HepG2 (cell line): Measurements from ENCODE around the gene ZNF320. TPM values are rescaled to one million over a fixed set of nuclear protein-coding genes. Genes with fewer than 3 reads are reported as not detected.

Experiments
- ATAC-seq: fragments of 200-7000 bp; cut with Tn5 transposase; 3 replicates; pipeline ENCODE4 v1.9.1; 2020; ENCODE audit warnings: mild to moderate bottlenecking, moderate library complexity
- BruUV-seq: library from RNA; stranded (reverse); fragments of 400-500 nt; replicated peaks from 2 replicates; lab custom pipeline; 2021; lab: Mats Ljungman, UMichigan
- CTCF ChIA-PET: fragments of 300-600 bp; formaldehyde crosslinking; extraction: SDS; loops from one replicate; lab custom pipeline; 2021; ENCODE audit warnings: low total read pairs, inconsistent platforms, low intra/inter-chr PET ratio; lab: Yijun Ruan, JAX
- POLR2A ChIA-PET: fragments of 350-600 bp; sonication (Branson Sonifier 250); formaldehyde crosslinking; loops from one replicate; lab custom pipeline; 2020; ENCODE audit warnings: antibody characterized with exemption, inconsistent platforms; lab: Yijun Ruan, JAX
- DNase-seq: peaks from one replicate; pipeline ENCODE4 v3.0.0-alpha.2; 2015; ENCODE audit warnings: low spot score
- FAIRE-seq: peaks from 3 replicates; lab custom pipeline; 2011; peaks lifted over from hg19 to GRCh38; lab: Jason Lieb, UNC
- H2AFZ ChIP-seq: one replicate; pipeline ENCODE4 v1.6.1; 2011; ENCODE audit warnings: low read length, inconsistent platforms
- H3K27ac ChIP-seq: fragments of 300-600 bp; 3 replicates; pipeline ENCODE4 v1.8.0; 2011; ENCODE audit warnings: mixed run types, mild to moderate bottlenecking, mixed read lengths, low read length, inconsistent platforms; ENCODE audit not compliant: insufficient read depth; ENCODE audit errors: extremely low read length
- H3K27me3 ChIP-seq, 2 experiments: fragments of 200-600 bp in 1 of 2; 2 replicates in 1 of 2; 3 replicates in 1 of 2; pipeline versions ENCODE4 v1.6.0 to v1.8.0; 2011; ENCODE audit warnings: low read length in 2 of 2, mild to moderate bottlenecking in 2 of 2, moderate library complexity in 2 of 2, inconsistent platforms in 1 of 2; ENCODE audit not compliant: insufficient read depth in 2 of 2, control insufficient read depth in 1 of 2
- H3K36me3 ChIP-seq, 2 experiments: fragments of 200-600 bp in 1 of 2; replicated peaks in 1 of 2; 2 replicates in 1 of 2; 3 replicates in 1 of 2; pipeline versions ENCODE4 v1.5.1 to v1.8.0; 2011; ENCODE audit warnings: low read length in 2 of 2, inconsistent platforms in 1 of 2; ENCODE audit not compliant: insufficient read depth in 2 of 2, control insufficient read depth in 1 of 2
- H3K4me1 ChIP-seq: 2 replicates; pipeline ENCODE4 v1.5.1; 2012; ENCODE audit warnings: low read length, inconsistent platforms; ENCODE audit not compliant: insufficient read depth
- H3K4me2 ChIP-seq: 2 replicates; pipeline ENCODE4 v1.6.0; 2011; ENCODE audit warnings: low read depth, low read length, inconsistent platforms
- H3K4me3 ChIP-seq, 3 experiments: fragments of 200-600 bp in 1 of 3; sonication (generic), shearing (Covaris generic) in 1 of 3; replicated peaks in 1 of 3; 2 replicates each; pipeline ENCODE4 v1.5.1; 2011 to 2016; ENCODE audit warnings: low read length in 3 of 3, inconsistent platforms in 2 of 3, low read depth in 2 of 3, mild to moderate bottlenecking in 2 of 3, control low read depth in 1 of 3, mixed read lengths in 1 of 3; ENCODE audit not compliant: insufficient read depth in 1 of 3
- H3K79me2 ChIP-seq: one replicate; pipeline ENCODE4 v1.6.1; 2011; ENCODE audit warnings: low read length, inconsistent platforms; ENCODE audit not compliant: insufficient read depth
- H3K9ac ChIP-seq: 2 replicates; pipeline ENCODE4 v1.6.0; 2011; ENCODE audit warnings: mild to moderate bottlenecking, low read depth, low read length, inconsistent platforms; ENCODE audit not compliant: insufficient read depth
- H3K9me3 ChIP-seq: 2 replicates; pipeline ENCODE4 v1.5.1; 2012; ENCODE audit warnings: mild to moderate bottlenecking, low read length
- H4K20me1 ChIP-seq: 2 replicates; pipeline ENCODE4 v1.6.0; 2011; ENCODE audit warnings: inconsistent platforms, mild to moderate bottlenecking, low read length, moderate library complexity; ENCODE audit not compliant: insufficient read depth
- BORCS8-MEF2B ChIP-seq: sonication (generic); formaldehyde crosslinking; IDR thresholded peaks from 2 replicates; pipeline ENCODE4 v1.8.0; 2022; ENCODE audit warnings: mild to moderate bottlenecking, missing genetic modification reagents
- CHD2 ChIP-seq: IDR thresholded peaks from 2 replicates; pipeline ENCODE4 v1.6.1; 2011; ENCODE audit warnings: low read depth, low read length, improper control_type of control experiment
- EEA1 ChIP-seq: sonication (generic); formaldehyde crosslinking; IDR thresholded peaks from 2 replicates; pipeline ENCODE4 v1.5.1; 2020; ENCODE audit warnings: mild to moderate bottlenecking, missing genetic modification reagents, borderline replicate concordance
- JUNB ChIP-seq: sonication (generic); formaldehyde crosslinking; IDR thresholded peaks from 2 replicates; pipeline ENCODE4 v1.8.0; 2022; ENCODE audit warnings: missing genetic modification reagents, mild to moderate bottlenecking, borderline replicate concordance
- MATR3 ChIP-seq: sonication (generic); formaldehyde crosslinking; IDR thresholded peaks from 2 replicates; pipeline ENCODE4 v1.4.0; 2020; ENCODE audit warnings: missing genetic modification reagents
- RELA ChIP-seq: sonication (generic); formaldehyde crosslinking; IDR thresholded peaks from 2 replicates; pipeline ENCODE4 v1.4.0; 2020; ENCODE audit warnings: missing genetic modification reagents
- TCF7 ChIP-seq: sonication (generic); IDR thresholded peaks from 2 replicates; pipeline ENCODE4 v1.6.1; 2016; ENCODE audit warnings: antibody characterized with exemption, low read depth
- WGBS: methylation state at CpG from one replicate; pipeline ENCODE4 v1.1.6; 2017; ENCODE audit warnings: low lambda C conversion rate; 5-methylcytosine and 5-hydroxymethylcytosine counted together
- in situ Hi-C: cut with HindIII; loops from 2 replicates; pipeline ENCODE4 v1.10.0; 2017; ENCODE audit warnings: low pct_unique_long_range_greater_than_20kb; ENCODE audit not compliant: extremely low pct_ligation_motif_present
- intact Hi-C: fragments of 100-400 bp; cut with micrococcal nuclease; formaldehyde crosslinking; loops from one replicate; pipeline ENCODE4 v1.10.0; 2022; ENCODE audit not compliant: unreplicated experiment
- polyA plus RNA-seq, 8 experiments: library from polyadenylated mRNA; depleted of rRNA in 3 of 8; stranded (reverse) in 7 of 8; unstranded in 1 of 8; fragments of >200 nt; fragmentation: Illumina TruSeq in 4 of 8; extraction: Trizol in 4 of 8; gene quantifications; 2 replicates each; pipeline versions ENCODE4 v1.2.1 to v1.2.3, GENCODE V29; 2011 to 2016; ENCODE audit warnings: low read depth in 4 of 8, missing spikeins in 1 of 8, mixed read lengths in 1 of 8; ENCODE audit not compliant: insufficient read depth in 1 of 8
- total RNA-seq, 5 experiments: library from RNA; depleted of rRNA; stranded (reverse); fragments of >200 nt; fragmentation: Illumina TruSeq; extraction: Trizol; gene quantifications; 2 replicates each; pipeline ENCODE4 v1.2.3, GENCODE V29; 2016; ENCODE audit warnings: low read depth in 1 of 5
- TF ChIP-seq, protein P1 (sequence below): sonication (generic); formaldehyde crosslinking; IDR thresholded peaks from 2 replicates; pipeline ENCODE4 v1.4.0; 2020; ENCODE audit warnings: missing genetic modification reagents, mild to moderate bottlenecking, borderline replicate concordance

The ZNF320 gene
- total and polyA plus RNA-seq, 2 of the 13 experiments (the other 11 are each of a cell fraction or from before 2014, with no cell fraction given) = 0.49 TPM; not detected in 1

DNA sequence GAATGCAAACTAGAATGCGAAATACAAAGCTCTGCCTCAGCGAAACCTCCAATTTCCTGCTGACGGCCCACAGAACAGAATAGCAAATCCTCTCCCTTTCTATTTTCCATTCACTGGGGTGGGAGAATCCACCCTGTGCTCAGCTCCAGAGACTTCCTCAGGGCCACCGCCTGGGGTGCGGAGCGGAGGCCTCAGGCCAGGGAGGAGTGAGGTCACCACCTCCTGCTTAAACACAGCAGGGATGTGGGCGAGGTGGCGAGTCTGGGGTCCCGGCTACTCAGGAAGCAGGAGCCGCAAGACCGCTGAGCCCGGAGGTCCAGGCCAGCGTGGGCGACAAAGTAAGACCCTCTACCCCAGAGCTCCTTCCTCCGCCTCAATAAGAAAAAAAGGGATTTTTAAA lies 666 bp upstream of the ZNF320 start:
- H2AFZ ChIP-seq = no peak overlapping the region
- H3K9me3 ChIP-seq = peaks cover 30% of the 10 kb centered on the region
- in situ Hi-C loops (no loop called here), intact Hi-C loops (no loop called here)
- no peaks in the 10 kb centered on the region for H3K27me3 ChIP-seq
- no peaks in the 10 kb centered on the region for H3K4me1 ChIP-seq
- DNase-seq (no peak), FAIRE-seq (no peak), ATAC-seq (no peak)
- H3K27ac ChIP-seq = no peak overlapping the region
- no peak overlapping the region for H3K4me3 ChIP-seq
- no peaks in the 10 kb centered on the region for H3K79me2 ChIP-seq
- no peaks in the 10 kb centered on the region for H3K36me3 ChIP-seq
- no peak overlapping the region for H3K9ac ChIP-seq
- BruUV-seq = no TSS peak
- no peak overlapping the region for H3K4me2 ChIP-seq
- TF ChIP-seq, protein P1, sequence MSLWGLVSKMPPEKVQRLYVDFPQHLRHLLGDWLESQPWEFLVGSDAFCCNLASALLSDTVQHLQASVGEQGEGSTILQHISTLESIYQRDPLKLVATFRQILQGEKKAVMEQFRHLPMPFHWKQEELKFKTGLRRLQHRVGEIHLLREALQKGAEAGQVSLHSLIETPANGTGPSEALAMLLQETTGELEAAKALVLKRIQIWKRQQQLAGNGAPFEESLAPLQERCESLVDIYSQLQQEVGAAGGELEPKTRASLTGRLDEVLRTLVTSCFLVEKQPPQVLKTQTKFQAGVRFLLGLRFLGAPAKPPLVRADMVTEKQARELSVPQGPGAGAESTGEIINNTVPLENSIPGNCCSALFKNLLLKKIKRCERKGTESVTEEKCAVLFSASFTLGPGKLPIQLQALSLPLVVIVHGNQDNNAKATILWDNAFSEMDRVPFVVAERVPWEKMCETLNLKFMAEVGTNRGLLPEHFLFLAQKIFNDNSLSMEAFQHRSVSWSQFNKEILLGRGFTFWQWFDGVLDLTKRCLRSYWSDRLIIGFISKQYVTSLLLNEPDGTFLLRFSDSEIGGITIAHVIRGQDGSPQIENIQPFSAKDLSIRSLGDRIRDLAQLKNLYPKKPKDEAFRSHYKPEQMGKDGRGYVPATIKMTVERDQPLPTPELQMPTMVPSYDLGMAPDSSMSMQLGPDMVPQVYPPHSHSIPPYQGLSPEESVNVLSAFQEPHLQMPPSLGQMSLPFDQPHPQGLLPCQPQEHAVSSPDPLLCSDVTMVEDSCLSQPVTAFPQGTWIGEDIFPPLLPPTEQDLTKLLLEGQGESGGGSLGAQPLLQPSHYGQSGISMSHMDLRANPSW = no peak
- TF ChIP-seq CHD2 (no peak), JUNB (CRISPR knock-in tag) (no peak), TCF7 (no peak), MATR3 (CRISPR knock-in tag) (no peak), EEA1 (no peak), RELA (no peak), BORCS8-MEF2B (CRISPR knock-in tag) (no peak)
- ChIA-PET POLR2A (no interaction called here), CTCF (no interaction called here)
- WGBS = 88% methylated on average over 15 of the region's 15 CpGs
- H4K20me1 ChIP-seq = no peaks in the 10 kb centered on the region
